Mucosa of stomach (tissue), 1 donor: ENCODE measurements around the gene CALHM2.

ENCODE experiments used
- H3K27me3 ChIP-seq: one replicate; pipeline ENCODE4 v1.7.0; 2013; ENCODE audit warnings: mild to moderate bottlenecking, low read length; ENCODE audit not compliant: control insufficient read depth, insufficient read depth
- H3K36me3 ChIP-seq: one replicate; pipeline ENCODE4 v1.7.0; 2013; ENCODE audit warnings: low read length; ENCODE audit not compliant: control insufficient read depth, insufficient read depth
- H3K4me1 ChIP-seq: one replicate; pipeline ENCODE4 v1.7.0; 2013; ENCODE audit warnings: mild to moderate bottlenecking, low read length; ENCODE audit not compliant: control insufficient read depth, insufficient read depth
- H3K4me3 ChIP-seq: one replicate; pipeline ENCODE4 v1.7.0; 2013; ENCODE audit warnings: low read length
- H3K9ac ChIP-seq: one replicate; pipeline ENCODE4 v1.7.0; 2013; ENCODE audit warnings: mild to moderate bottlenecking, low read length, moderate library complexity
- H3K9me3 ChIP-seq: one replicate; pipeline ENCODE4 v1.7.0; 2013; ENCODE audit warnings: mild to moderate bottlenecking, low read length, moderate library complexity; ENCODE audit not compliant: control insufficient read depth
- donor health status: Pancreatic carcinoma.

Gene CALHM2

GRCh38 chr10:103444478-103444877 is 7.7 kb downstream of the CALHM2 start:
- Histone ChIP-seq H3K27me3 (no peaks in the 10 kb centered on the region), H3K4me1 (no peaks in the 10 kb centered on the region), H3K9ac (no peak overlapping the region), H3K36me3 (peaks cover 4% of the 10 kb centered on the region), H3K9me3 (no peaks in the 10 kb centered on the region), H3K4me3 (no peak overlapping the region)

- Histone ChIP-seq H3K36me3 (peaks cover 4% of the 10 kb centered on the region), H3K9ac (no peak overlapping the region), H3K9me3 (no peaks in the 10 kb centered on the region), H3K4me3 (no peak overlapping the region), H3K27me3 (no peaks in the 10 kb centered on the region), H3K4me1 (no peaks in the 10 kb centered on the region)
These were observed 8.5 kb downstream of the CALHM2 start for GRCh38 chr10:103443475-103444185.

DNA sequence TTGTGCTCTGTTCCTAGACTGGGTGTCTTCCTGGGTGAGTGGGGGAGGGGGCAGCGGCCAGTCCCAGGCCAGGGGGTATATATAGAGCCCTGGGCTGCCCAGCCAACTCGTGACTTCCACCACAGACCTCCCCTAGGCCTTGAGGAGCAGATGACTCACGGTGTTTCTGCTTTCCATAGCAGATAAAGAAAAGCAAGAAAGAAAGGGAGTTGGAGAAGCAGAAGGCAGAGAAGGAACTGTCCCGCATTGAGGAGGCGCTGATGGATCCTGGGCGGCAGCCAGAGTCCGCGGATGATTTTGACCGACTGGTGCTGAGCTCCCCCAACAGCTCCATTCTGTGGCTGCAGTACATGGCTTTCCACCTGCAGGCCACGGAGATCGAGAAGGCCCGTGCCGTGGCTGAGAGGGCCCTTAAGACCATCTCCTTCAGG is 10.1 kb downstream of the CALHM2 start:
- Histone ChIP-seq H3K4me3 (no peak overlapping the region), H3K9ac (no peak overlapping the region), H3K27me3 (no peaks in the 10 kb centered on the region), H3K4me1 (no peaks in the 10 kb centered on the region), H3K9me3 (no peaks in the 10 kb centered on the region), H3K36me3 (peaks cover 3% of the 10 kb centered on the region)

- H3K9ac ChIP-seq: no peak overlapping the region
These were observed 10.6 kb downstream of the CALHM2 start for GRCh38 chr10:103441611-103442010.

DNA sequence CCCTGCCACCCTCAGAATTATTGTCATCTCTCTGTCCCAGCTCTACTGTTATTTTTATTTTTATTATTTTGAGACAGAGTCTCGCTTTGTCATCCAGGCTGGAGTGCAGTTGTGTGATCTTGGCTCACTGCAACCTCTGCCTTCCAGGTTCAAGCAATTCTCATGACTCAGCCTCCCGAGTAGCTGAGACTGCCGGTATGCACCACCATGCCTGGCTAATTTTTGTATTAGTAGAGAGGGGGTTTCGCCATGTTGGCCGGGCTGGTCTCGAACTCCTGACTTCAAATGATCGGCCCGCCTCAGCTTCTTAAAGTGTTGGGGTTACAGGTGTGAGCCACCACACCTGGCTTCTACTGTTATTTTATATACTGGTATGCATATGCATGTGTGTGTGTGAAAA is 11.0 kb downstream of the CALHM2 start:
- Histone ChIP-seq H3K36me3 (peaks cover 3% of the 10 kb centered on the region), H3K4me3 (no peak overlapping the region), H3K9ac (no peak overlapping the region), H3K9me3 (no peaks in the 10 kb centered on the region), H3K4me1 (no peaks in the 10 kb centered on the region), H3K27me3 (no peaks in the 10 kb centered on the region)

More at GRCh38 chr10:103441611-103442010, 10.6 kb downstream of the CALHM2 start:
- Histone ChIP-seq H3K4me3 (no peak overlapping the region), H3K27me3 (no peaks in the 10 kb centered on the region), H3K9me3 (no peaks in the 10 kb centered on the region), H3K36me3 (peaks cover 3% of the 10 kb centered on the region), H3K4me1 (no peaks in the 10 kb centered on the region)

GRCh38 chr10:103440416-103440815 is 11.8 kb downstream of the CALHM2 start:
- Histone ChIP-seq H3K36me3 (peaks cover 3% of the 10 kb centered on the region), H3K9me3 (no peaks in the 10 kb centered on the region), H3K4me3 (no peak overlapping the region)

DNA sequence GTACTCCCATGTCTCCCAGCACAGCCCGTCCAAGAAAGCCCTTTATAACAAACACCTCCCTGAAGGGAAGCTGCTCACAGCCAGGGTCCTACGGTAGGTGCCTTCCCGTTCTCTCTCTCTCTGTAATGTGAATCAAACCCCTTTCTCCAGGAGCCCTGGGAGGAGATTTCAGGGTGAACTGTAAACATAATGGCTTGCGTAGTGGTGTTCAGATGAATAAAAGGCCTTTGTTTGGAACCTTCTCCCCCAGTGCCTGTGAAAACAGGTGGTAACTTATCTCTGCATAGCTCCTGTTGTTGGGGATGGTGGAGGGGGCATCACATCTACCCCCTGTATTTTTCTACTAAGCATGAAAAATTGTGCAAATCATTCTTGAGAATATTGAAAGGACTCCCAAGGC is 12.4 kb downstream of the CALHM2 start:
- no peak overlapping the region for H3K4me3 ChIP-seq
- peaks cover 3% of the 10 kb centered on the region for H3K36me3 ChIP-seq
- no peak overlapping the region for H3K9ac ChIP-seq
- H3K4me1 ChIP-seq: no peaks in the 10 kb centered on the region
- no peaks in the 10 kb centered on the region for H3K27me3 ChIP-seq
- no peaks in the 10 kb centered on the region for H3K9me3 ChIP-seq

More at GRCh38 chr10:103440416-103440815, 11.8 kb downstream of the CALHM2 start:
- Histone ChIP-seq H3K9ac (no peak overlapping the region), H3K27me3 (no peaks in the 10 kb centered on the region), H3K4me1 (no peaks in the 10 kb centered on the region)

GRCh38 chr10:103433858-103434257 is 18.3 kb downstream of the CALHM2 start:
- no peak overlapping the region for H3K9ac ChIP-seq
- peaks cover 20% of the 10 kb centered on the region for H3K36me3 ChIP-seq
- H3K4me1 ChIP-seq: peaks cover 5% of the 10 kb centered on the region
- H3K9me3 ChIP-seq: no peaks in the 10 kb centered on the region
- no peak overlapping the region for H3K4me3 ChIP-seq
- no peaks in the 10 kb centered on the region for H3K27me3 ChIP-seq

GRCh38 chr10:103431902-103432301 is 20.3 kb downstream of the CALHM2 start:
- Histone ChIP-seq H3K36me3 (peaks cover 16% of the 10 kb centered on the region), H3K9ac (no peak overlapping the region), H3K4me3 (no peak overlapping the region)

DNA sequence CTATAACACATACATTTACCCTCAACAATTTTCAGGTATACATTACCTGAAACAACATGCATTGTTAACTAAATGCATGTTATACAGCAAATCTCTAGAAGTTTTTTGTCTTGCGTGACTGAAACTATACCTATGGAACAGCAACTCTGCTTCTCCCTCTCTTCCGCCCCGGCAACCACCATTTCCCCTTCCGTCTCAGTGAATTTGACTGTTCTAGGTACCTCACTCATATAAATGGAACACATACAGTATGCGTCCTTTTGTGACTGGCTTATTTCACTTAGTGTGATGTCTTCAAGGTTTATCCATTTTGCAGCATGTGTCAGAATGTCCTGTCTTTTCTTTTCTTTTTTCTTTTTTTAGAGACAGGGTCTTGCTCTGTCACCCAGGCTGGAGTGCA is 22.5 kb downstream of the CALHM2 start:
- no peaks in the 10 kb centered on the region for H3K9me3 ChIP-seq
- no peaks in the 10 kb centered on the region for H3K27me3 ChIP-seq
- peaks cover 22% of the 10 kb centered on the region for H3K36me3 ChIP-seq
- peaks cover 5% of the 10 kb centered on the region for H3K4me1 ChIP-seq
- no peak overlapping the region for H3K9ac ChIP-seq
- no peak overlapping the region for H3K4me3 ChIP-seq

More at GRCh38 chr10:103431902-103432301, 20.3 kb downstream of the CALHM2 start:
- H3K27me3 ChIP-seq: no peaks in the 10 kb centered on the region
- H3K4me1 ChIP-seq: peaks cover 5% of the 10 kb centered on the region
- no peaks in the 10 kb centered on the region for H3K9me3 ChIP-seq

GRCh38 chr10:103428989-103429643 is 23.1 kb downstream of the CALHM2 start:
- Histone ChIP-seq H3K9me3 (no peaks in the 10 kb centered on the region), H3K4me3 (no peak overlapping the region), H3K4me1 (peaks cover 5% of the 10 kb centered on the region), H3K9ac (no peak overlapping the region), H3K27me3 (no peaks in the 10 kb centered on the region), H3K36me3 (peaks cover 16% of the 10 kb centered on the region)

GRCh38 chr10:103427866-103428265 is 24.3 kb downstream of the CALHM2 start:
- no peak overlapping the region for H3K9ac ChIP-seq
- H3K4me3 ChIP-seq: no peak overlapping the region
- peaks cover 5% of the 10 kb centered on the region for H3K4me1 ChIP-seq
- H3K36me3 ChIP-seq: peaks cover 13% of the 10 kb centered on the region
- no peaks in the 10 kb centered on the region for H3K27me3 ChIP-seq
- H3K9me3 ChIP-seq: no peaks in the 10 kb centered on the region
